ENCODE results near the gene LNP1.
A peak's percentile ranks its signal among the peaks of the same experiment; 100 is the strongest.
"Not testable (repeated sequence)": the region's sequence is repeated elsewhere in the genome, so short reads cannot be mapped to it uniquely, and the experiment has no call there.

LNP1 gene

GRCh38 chr3:100400780-100401673, at the start of gene LNP1, which contains the start of gene TOMM70:
LNP1 (plus strand) TSS chr3:100401539; CDS start chr3:100429730, 28,191 bp downstream.
TOMM70 (minus strand) TSS chr3:100401089; CDS start chr3:100400949, 140 bp downstream.
- H3K36me3 Mint-ChIP-seq (ENCODE audit: low read depth) = peaks cover 39% of the 10 kb centered on the region
- peak; percentile 97 for DNase-seq
- TF ChIP-seq CTCF (IDR thresholded peaks at IDR 0.05) = no peak
- peak within 1 kb of the TSS; percentile 92 for H3K4me3 Mint-ChIP-seq
- H3K9me3 Mint-ChIP-seq = peaks cover 18% of the 10 kb centered on the region
- H3K27ac Mint-ChIP-seq = peak within 1 kb of the TSS; percentile 100
- H3K27me3 Mint-ChIP-seq (ENCODE audit: low read depth, poor library complexity) = no peaks in the 10 kb centered on the region
- H3K4me1 Mint-ChIP-seq = peaks cover 55% of the 10 kb centered on the region

GRCh38 chr3:100351770-100352169, 49.6 kb upstream of the LNP1 start:
- not testable (repeated sequence) for H3K27ac Mint-ChIP-seq; H3K27me3 Mint-ChIP-seq (ENCODE audit: low read depth, poor library complexity); H3K4me3 Mint-ChIP-seq; DNase-seq; H3K4me1 Mint-ChIP-seq
- Mint-ChIP-seq H3K9me3 (peaks cover 16% of the 10 kb centered on the region), H3K36me3 (ENCODE audit: low read depth) (peaks cover 80% of the 10 kb centered on the region)

GRCh38 chr3:100352296-100353231, 48.8 kb upstream of the LNP1 start:
- Mint-ChIP-seq H3K27me3 (ENCODE audit: low read depth, poor library complexity) (no peaks in the 10 kb centered on the region), H3K9me3 (peaks cover 16% of the 10 kb centered on the region), H3K27ac (no peak overlapping the region), H3K4me1 (no peaks in the 10 kb centered on the region), H3K36me3 (ENCODE audit: low read depth) (peaks cover 76% of the 10 kb centered on the region), H3K4me3 (no peak overlapping the region)
- no peak for DNase-seq
- no peak for TF ChIP-seq CTCF (IDR thresholded peaks at IDR 0.05)

- TF ChIP-seq CTCF (IDR thresholded peaks at IDR 0.05) = no peak
- no peak for DNase-seq
- no peaks in the 10 kb centered on the region for H3K4me1 Mint-ChIP-seq
- H3K27ac Mint-ChIP-seq = no peak overlapping the region
- H3K27me3 Mint-ChIP-seq (ENCODE audit: low read depth, poor library complexity) = no peaks in the 10 kb centered on the region
- H3K4me3 Mint-ChIP-seq = no peak overlapping the region
- H3K36me3 Mint-ChIP-seq (ENCODE audit: low read depth) = peaks cover 63% of the 10 kb centered on the region
- peaks cover 13% of the 10 kb centered on the region for H3K9me3 Mint-ChIP-seq
Measured at GRCh38 chr3:100354850-100355249, 46.5 kb upstream of the LNP1 start.

GRCh38 chr3:100358413-100358812, 42.9 kb upstream of the LNP1 start:
- peaks cover 59% of the 10 kb centered on the region for H3K36me3 Mint-ChIP-seq (ENCODE audit: low read depth)
- peaks cover 4% of the 10 kb centered on the region for H3K9me3 Mint-ChIP-seq
- H3K4me1 Mint-ChIP-seq = no peaks in the 10 kb centered on the region
- H3K27me3 Mint-ChIP-seq (ENCODE audit: low read depth, poor library complexity) = no peaks in the 10 kb centered on the region
- H3K4me3 Mint-ChIP-seq = no peak overlapping the region
- H3K27ac Mint-ChIP-seq = no peak overlapping the region
- no peak for TF ChIP-seq CTCF (IDR thresholded peaks at IDR 0.05)
- DNase-seq = no peak

GRCh38 chr3:100359035-100359434, 42.3 kb upstream of the LNP1 start:
- peaks cover 62% of the 10 kb centered on the region for H3K36me3 Mint-ChIP-seq (ENCODE audit: low read depth)
- no peak for TF ChIP-seq CTCF (IDR thresholded peaks at IDR 0.05)
- H3K4me1 Mint-ChIP-seq = no peaks in the 10 kb centered on the region

More at GRCh38 chr3:100359035-100359434, 42.3 kb upstream of the LNP1 start:
- H3K4me3 Mint-ChIP-seq = no peak overlapping the region
- H3K27me3 Mint-ChIP-seq (ENCODE audit: low read depth, poor library complexity) = no peaks in the 10 kb centered on the region
- DNase-seq = no peak
- H3K27ac Mint-ChIP-seq = no peak overlapping the region
- peaks cover 4% of the 10 kb centered on the region for H3K9me3 Mint-ChIP-seq

All from nephron progenitor cell (in vitro differentiated cells).